ENCODE measurements around the gene FTCDNL1. TPM values are rescaled to one million over a fixed set of nuclear protein-coding genes. Genes with fewer than 3 reads are reported as not detected.

Gene FTCDNL1
- total and polyA plus RNA-seq, 2 donors (not counting 1 experiment from before 2014, with no cell fraction given), result 1.7 to 1.9 TPM

GRCh38 chr2:199869653-199870052, 18.7 kb upstream of the FTCDNL1 start:
- H3K79me2 ChIP-seq (ENCODE audit: control insufficient read depth, insufficient read depth, low read length), result no peaks in the 10 kb centered on the region
- ChIA-PET POLR2A (no interaction called here), CTCF (no interaction called here)
- H4K20me1 ChIP-seq (ENCODE audit: control insufficient read depth, insufficient read depth, low read length, poor library complexity, severe bottlenecking), result no peaks in the 10 kb centered on the region
- H3K4me3 Mint-ChIP-seq, result no peak overlapping the region
- H3K27ac Mint-ChIP-seq, result no peak overlapping the region
- intact Hi-C loops (cut with micrococcal nuclease), result no loop called here
- no peak overlapping the region for H3K4me2 ChIP-seq (replicated peaks; ENCODE audit: low read depth, low read length, poor library complexity, severe bottlenecking)
- no peaks in the 10 kb centered on the region for H3K4me1 ChIP-seq (ENCODE audit: control insufficient read depth in 2 of 2, insufficient read depth in 2 of 2, low read length in 2 of 2)
- no CpG with 5 or more reads among the region's 1 CpG for WGBS (ENCODE audit: insufficient coverage)
- H3K9ac ChIP-seq (ENCODE audit: low read length), result no peak overlapping the region
- no peak overlapping the region for H3K4me3 ChIP-seq (ENCODE audit: control extremely low read depth in 1 of 5, extremely low read depth in 1 of 5, insufficient read depth in 1 of 5, low read depth in 2 of 5, low read length in 4 of 5)
- H3K27ac ChIP-seq (ENCODE audit: low read length in 2 of 2), result no peak overlapping the region
- H3K4me1 Mint-ChIP-seq, result no peaks in the 10 kb centered on the region
- no peaks in the 10 kb centered on the region for H3K9me3 Mint-ChIP-seq (ENCODE audit: insufficient read depth)
- ATAC-seq (ENCODE audit: low read depth), result no peak
- no peak overlapping the region for H2AFZ ChIP-seq (ENCODE audit: insufficient read depth, low read depth, low read length, poor library complexity, severe bottlenecking)
- H3K27me3 Mint-ChIP-seq, result peaks cover 6% of the 10 kb centered on the region
- no peak for TF ChIP-seq CTCF (IDR thresholded peaks at IDR 0.05)
- TF ChIP-seq EZH2 (IDR thresholded peaks at IDR 0.05; ENCODE audit: borderline replicate concordance, insufficient read depth, low read depth, low read length, poor library complexity, severe bottlenecking), result no peak
- H3K36me3 ChIP-seq (replicated peaks in 1 of 2; ENCODE audit: control extremely low read depth in 1 of 2, control insufficient read depth in 1 of 2, extremely low read depth in 1 of 2, insufficient read depth in 2 of 2, low read length in 1 of 2), result no peaks in the 10 kb centered on the region
- DNase-seq, result no peak
- H3K9me3 ChIP-seq (ENCODE audit: control extremely low read depth in 1 of 3, control insufficient read depth in 2 of 3, insufficient read depth in 1 of 3, low read length in 2 of 3), result peaks cover 0 to 6% (median 0%) of the 10 kb centered on the region in 3 donors
- H3K27me3 ChIP-seq (replicated peaks in 1 of 4; ENCODE audit: control extremely low read depth in 1 of 4, control insufficient read depth in 3 of 4, insufficient read depth in 4 of 4, low read length in 3 of 4), result no peaks in the 10 kb centered on the region

- no CpG with 5 or more reads among the region's 1 CpG for WGBS (ENCODE audit: insufficient coverage)
- TF ChIP-seq CTCF (IDR thresholded peaks at IDR 0.05) (no peak), EZH2 (IDR thresholded peaks at IDR 0.05; ENCODE audit: borderline replicate concordance, insufficient read depth, low read depth, low read length, poor library complexity, severe bottlenecking) (no peak)
- H3K4me2 ChIP-seq (replicated peaks; ENCODE audit: low read depth, low read length, poor library complexity, severe bottlenecking), result no peak overlapping the region
- no peaks in the 10 kb centered on the region for H3K4me1 Mint-ChIP-seq
- H3K4me3 Mint-ChIP-seq, result no peak overlapping the region
- H3K9ac ChIP-seq (ENCODE audit: low read length), result no peak overlapping the region
- ChIA-PET POLR2A (no interaction called here), CTCF (no interaction called here)
- intact Hi-C loops (cut with micrococcal nuclease), result no loop called here
- H3K4me3 ChIP-seq (ENCODE audit: control extremely low read depth in 1 of 5, extremely low read depth in 1 of 5, insufficient read depth in 1 of 5, low read depth in 2 of 5, low read length in 4 of 5), result no peak overlapping the region
- H3K4me1 ChIP-seq (ENCODE audit: control insufficient read depth in 2 of 2, insufficient read depth in 2 of 2, low read length in 2 of 2), result no peaks in the 10 kb centered on the region
- peaks cover 6% of the 10 kb centered on the region for H3K27me3 Mint-ChIP-seq
- DNase-seq (no peak), ATAC-seq (ENCODE audit: low read depth) (no peak)
- no peak overlapping the region for H3K27ac ChIP-seq (ENCODE audit: low read length in 2 of 2)
- no peaks in the 10 kb centered on the region for H3K36me3 ChIP-seq (replicated peaks in 1 of 2; ENCODE audit: control extremely low read depth in 1 of 2, control insufficient read depth in 1 of 2, extremely low read depth in 1 of 2, insufficient read depth in 2 of 2, low read length in 1 of 2)
- no peaks in the 10 kb centered on the region for H3K27me3 ChIP-seq (replicated peaks in 1 of 4; ENCODE audit: control extremely low read depth in 1 of 4, control insufficient read depth in 3 of 4, insufficient read depth in 4 of 4, low read length in 3 of 4)
- H2AFZ ChIP-seq (ENCODE audit: insufficient read depth, low read depth, low read length, poor library complexity, severe bottlenecking), result no peak overlapping the region
- H3K9me3 ChIP-seq (ENCODE audit: control extremely low read depth in 1 of 3, control insufficient read depth in 2 of 3, insufficient read depth in 1 of 3, low read length in 2 of 3), result peaks cover 0 to 3% (median 0%) of the 10 kb centered on the region in 3 donors
- no peaks in the 10 kb centered on the region for H3K9me3 Mint-ChIP-seq (ENCODE audit: insufficient read depth)
- no peak overlapping the region for H3K27ac Mint-ChIP-seq
- no peaks in the 10 kb centered on the region for H4K20me1 ChIP-seq (ENCODE audit: control insufficient read depth, insufficient read depth, low read length, poor library complexity, severe bottlenecking)
- H3K79me2 ChIP-seq (ENCODE audit: control insufficient read depth, insufficient read depth, low read length), result no peaks in the 10 kb centered on the region
Observed at GRCh38 chr2:199869227-199869541, 18.2 kb upstream of the FTCDNL1 start.
